Right lobe of liver (tissue), 6 donors: ENCODE data around the gene PCGF5. TPM values are rescaled to one million over a fixed set of nuclear protein-coding genes. Genes with fewer than 3 reads are reported as not detected.
A peak's percentile ranks its signal among the peaks of the same experiment; 100 is the strongest.

Source experiments
- ATAC-seq, 4 donors: fragments of 200-7000 bp; cut with Tn5 transposase; one replicate each; pipeline ENCODE4 v1.9.1; 2020; ENCODE audit warnings: mild to moderate bottlenecking in 4 of 4, moderate library complexity in 4 of 4
- DNase-seq, 3 donors: peaks; one replicate each; pipeline ENCODE4 v3.0.0-alpha.2; 2020
- H3K27ac ChIP-seq, 3 donors: fragments of 200-600 bp; one replicate each; pipeline ENCODE4 v1.8.0; 2022
- H3K27me3 ChIP-seq, 2 donors: fragments of 200-600 bp; one replicate each; pipeline ENCODE4 v1.8.0; 2022
- H3K36me3 ChIP-seq, 4 donors: fragments of 200-600 bp; sonication (generic) in 1 of 4; one replicate each; pipeline versions ENCODE4 v1.5.1 to v1.8.0; 2017 to 2022; ENCODE audit warnings: control low read depth in 1 of 4
- H3K4me1 ChIP-seq, 4 donors: fragments of 200-600 bp; sonication (generic) in 1 of 4; one replicate each; pipeline versions ENCODE4 v1.5.1 to v1.8.0; 2017 to 2022; ENCODE audit warnings: control low read depth in 1 of 4
- H3K4me3 ChIP-seq, 3 donors: fragments of 200-600 bp; one replicate each; pipeline ENCODE4 v1.8.0; 2022
- H3K9me3 ChIP-seq, 4 donors: fragments of 200-600 bp; sonication (generic) in 1 of 4; one replicate each; pipeline versions ENCODE4 v1.5.1 to v1.8.0; 2017 to 2022; ENCODE audit warnings: control low read depth in 1 of 4
- CTCF ChIP-seq, 4 donors: fragments of 200-600 bp in 3 of 4; fragments of 450-650 bp in 1 of 4; IDR thresholded peaks; one replicate each; pipeline versions ENCODE4 v1.5.1 to v1.8.0; 2016 to 2022; ENCODE audit warnings: antibody characterized with exemption in 4 of 4, mild to moderate bottlenecking in 2 of 4
- POLR2A ChIP-seq: fragments of 450-650 bp; IDR thresholded peaks from one replicate; pipeline ENCODE4 v1.6.1; 2017; ENCODE audit warnings: antibody characterized with exemption, mild to moderate bottlenecking
- WGBS: methylation state at CpG from one replicate; pipeline ENCODE4 v1.1.6; 2018; ENCODE audit warnings: low coverage, low lambda C conversion rate; ENCODE audit not compliant: insufficient coverage; ENCODE audit errors: missing lambda C conversion rate; 5-methylcytosine and 5-hydroxymethylcytosine counted together
- intact Hi-C, 2 donors: fragments of 100-400 bp; cut with DNase I; formaldehyde crosslinking; loops; one replicate each; pipeline versions ENCODE4 v1.11.2 to v1.14.1; 2022
- total RNA-seq, 6 experiments: library from RNA; depleted of rRNA in 2 of 6; stranded (reverse); fragments of >200 nt in 2 of 6; fragmentation: NEBNext Ultra II Directional in 3 of 6; extraction: Animal tissue kit (Norgen Biotek cat#: 25700) in 3 of 6; gene quantifications; one replicate each; pipeline versions ENCODE4 v1.1.0 to v1.2.4, GENCODE V29; 2016 to 2023
- donor health status: DM: no; HTN: yes; CAD: no.
- donor health status: DM: no; HTN: no; CAD: no.
- donor health status: DM: no; HTN: no; CAD: no.
- donor health status: DM: no; HTN: yes; CAD: no.
- donor health status: DM: no; HTN: yes; CAD: no.

PCGF5 gene
- total RNA-seq, 6 experiments from 2014 or later: 25.6 to 30.9 (median 30.0) TPM

- intact Hi-C loops: no loop called here
- Histone ChIP-seq H3K36me3 (no peaks in the 10 kb centered on the region), H3K4me3 (no peak overlapping the region), H3K27me3 (no peaks in the 10 kb centered on the region), H3K4me1 (no peaks in the 10 kb centered on the region), H3K9me3 (no peaks in the 10 kb centered on the region), H3K27ac (no peak overlapping the region)
- ATAC-seq (peak in 2 of 4 donors; percentile 15 to 28), DNase-seq (no peak)
- no peak for TF ChIP-seq POLR2A
- no peak for TF ChIP-seq CTCF (IDR thresholded peaks at IDR 0.05)
Measured at GRCh38 chr10:91191584-91191919, 28.9 kb upstream of the PCGF5 start.

- no peaks in the 10 kb centered on the region for H3K36me3 ChIP-seq
- H3K27me3 ChIP-seq: no peaks in the 10 kb centered on the region
- no peaks in the 10 kb centered on the region for H3K9me3 ChIP-seq
- intact Hi-C loops: no loop called here
- no peak overlapping the region for H3K4me3 ChIP-seq
- no peak for DNase-seq
- 73% methylated on average over 1 of the region's 2 CpGs for WGBS
- H3K27ac ChIP-seq: no peak overlapping the region
- no peak for TF ChIP-seq POLR2A
- TF ChIP-seq CTCF (IDR thresholded peaks at IDR 0.05): no peak
- no peak for ATAC-seq
- H3K4me1 ChIP-seq: peaks cover 0 to 10% (median 3%) of the 10 kb centered on the region in 4 donors
Measured at GRCh38 chr10:91194497-91195179, 25.8 kb upstream of the PCGF5 start.

- 90% methylated on average over 2 of the region's 2 CpGs for WGBS
- intact Hi-C loops: no loop called here
- no peaks in the 10 kb centered on the region for H3K9me3 ChIP-seq
- H3K27ac ChIP-seq: no peak overlapping the region
- DNase-seq (no peak), ATAC-seq (no peak)
- H3K4me1 ChIP-seq: peaks cover 0 to 10% (median 3%) of the 10 kb centered on the region in 4 donors
- no peak overlapping the region for H3K4me3 ChIP-seq
- H3K27me3 ChIP-seq: no peaks in the 10 kb centered on the region
- no peaks in the 10 kb centered on the region for H3K36me3 ChIP-seq
- TF ChIP-seq POLR2A (no peak), CTCF (IDR thresholded peaks at IDR 0.05) (no peak)
Measured at GRCh38 chr10:91196268-91197048, 24.0 kb upstream of the PCGF5 start.

- intact Hi-C loops: no loop called here
- H3K4me3 ChIP-seq: no peak overlapping the region
- DNase-seq: no peak
- ATAC-seq: peak in 1 of 4 donors; percentile 29
- H3K27ac ChIP-seq: no peak overlapping the region
- H3K27me3 ChIP-seq: no peaks in the 10 kb centered on the region
- H3K9me3 ChIP-seq: no peaks in the 10 kb centered on the region
- no peak for TF ChIP-seq CTCF (IDR thresholded peaks at IDR 0.05)
- H3K36me3 ChIP-seq: no peaks in the 10 kb centered on the region
- WGBS: 60% methylated on average over 3 of the region's 12 CpGs
- H3K4me1 ChIP-seq: peaks cover 0 to 10% (median 3%) of the 10 kb centered on the region in 4 donors
Measured at GRCh38 chr10:91197127-91197526, 23.3 kb upstream of the PCGF5 start.
